HG03342 (cell line): ENCODE results near the gene MRC1.

Experiments used
- ATAC-seq: cut with Tn5 transposase; IDR thresholded peaks from one replicate; pipeline ENCODE4 v1.9.1; 2021; ENCODE audit warnings: mild to moderate bottlenecking, moderate library complexity; ENCODE audit not compliant: unreplicated experiment

The MRC1 gene

DNA sequence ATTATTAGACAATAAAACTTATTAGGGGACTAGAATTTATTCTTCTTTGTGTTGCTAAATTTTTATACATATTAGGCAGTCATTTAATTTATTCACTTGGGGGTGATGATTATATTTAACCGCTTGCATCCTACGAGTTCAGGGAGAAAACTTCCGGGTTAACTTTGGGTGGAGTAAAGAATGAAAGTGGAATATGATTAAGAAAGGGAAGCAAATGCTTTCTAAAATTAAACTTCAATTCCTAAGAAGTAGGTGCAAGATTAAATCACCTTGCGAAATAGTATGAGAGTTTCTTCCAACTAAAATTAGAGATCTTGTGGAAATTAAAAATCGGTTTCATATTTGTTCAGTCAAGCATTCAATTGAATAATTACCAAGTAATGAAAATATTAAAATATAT lies 33.5 kb downstream of the MRC1 start:
- no peak for ATAC-seq

DNA sequence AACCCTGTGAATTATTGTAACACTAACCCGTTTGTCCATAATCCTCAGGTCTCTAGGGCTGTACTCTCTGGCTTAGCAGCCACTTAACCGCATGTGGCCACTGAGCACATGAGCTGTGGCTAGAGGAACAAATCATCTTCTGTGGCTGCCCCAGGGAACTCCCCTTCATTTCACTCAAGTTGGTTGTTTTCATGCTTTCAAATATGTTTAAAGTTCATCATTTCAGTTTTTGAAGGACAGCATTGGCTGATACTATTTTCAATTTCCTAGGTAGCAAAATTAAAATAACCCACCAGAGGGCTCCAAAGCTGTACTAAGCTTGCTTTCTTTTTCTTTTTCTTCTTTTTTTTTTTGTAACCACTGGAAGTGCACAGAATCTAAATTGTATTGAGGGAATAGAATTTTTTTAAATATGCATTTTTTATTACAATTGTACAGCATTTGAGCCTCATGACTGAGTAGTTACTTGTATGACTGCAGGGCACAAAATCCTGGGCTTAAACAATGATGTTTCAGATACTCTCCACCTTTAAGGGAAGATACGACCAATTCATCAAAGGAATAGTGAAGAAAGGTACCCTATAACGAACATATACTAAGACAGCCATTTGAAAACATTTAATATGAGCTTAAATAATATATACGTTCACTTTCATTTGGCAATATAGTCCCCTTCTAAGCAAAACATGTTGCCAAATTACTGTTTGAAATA lies 38.6 kb downstream of the MRC1 start:
- ATAC-seq: no peak

DNA sequence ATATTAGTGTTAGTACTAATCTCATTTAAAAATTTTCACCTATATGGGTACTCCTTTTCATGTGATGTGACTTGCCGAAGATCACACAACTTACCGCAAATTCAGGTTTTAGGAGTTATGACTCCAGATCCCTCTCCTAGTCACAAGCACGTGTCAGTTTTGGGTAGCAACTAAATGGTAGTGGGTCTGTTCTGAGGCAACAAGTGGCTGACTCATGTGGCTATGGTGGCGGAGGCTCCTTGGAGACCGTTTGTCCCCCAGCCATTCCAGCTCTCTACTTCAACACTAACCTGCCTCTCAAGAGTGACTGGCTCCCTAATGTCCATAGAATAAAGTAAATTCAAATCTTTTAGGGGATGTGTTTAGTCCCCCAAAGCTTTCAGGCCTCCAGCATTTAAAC lies 39.5 kb downstream of the MRC1 start:
- ATAC-seq: no peak

DNA sequence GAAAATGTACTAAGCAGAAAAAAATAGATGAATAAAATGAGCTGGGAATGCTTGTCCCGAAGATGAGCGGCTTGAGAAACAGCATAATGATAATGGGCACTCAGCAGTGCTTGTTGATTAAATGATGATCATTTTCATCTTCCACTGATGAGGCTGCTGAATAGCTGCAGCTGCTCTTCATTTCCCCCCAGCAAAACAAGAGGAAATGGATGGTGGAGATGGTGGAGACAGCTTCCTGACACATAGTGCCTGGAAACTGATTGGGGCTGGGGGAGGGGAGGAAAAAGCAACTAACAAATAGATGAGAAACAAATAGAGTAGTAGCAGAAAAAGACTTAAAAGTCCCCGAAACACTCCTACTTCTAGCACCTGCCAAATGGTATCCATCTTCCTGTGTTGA lies 41.4 kb downstream of the MRC1 start:
- no peak for ATAC-seq

DNA sequence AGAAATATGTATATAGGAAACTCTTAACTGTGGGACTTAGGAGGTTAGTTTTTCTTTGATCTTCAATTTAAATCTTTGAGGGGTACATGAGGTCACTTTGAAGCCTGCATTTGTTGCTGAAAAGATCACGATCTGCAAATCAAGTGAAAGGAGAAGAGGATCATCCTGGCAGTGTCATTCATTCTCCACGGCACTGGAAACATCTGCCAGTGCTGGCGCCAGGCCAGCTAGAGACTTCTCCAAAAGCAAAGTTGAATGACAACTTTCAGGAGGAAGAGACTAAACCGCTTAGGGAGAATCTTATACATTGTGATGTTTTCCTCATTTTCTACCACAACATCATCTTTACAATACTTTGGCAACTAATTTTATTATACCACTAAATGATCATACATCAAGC lies 42.5 kb downstream of the MRC1 start:
- ATAC-seq: no peak

DNA sequence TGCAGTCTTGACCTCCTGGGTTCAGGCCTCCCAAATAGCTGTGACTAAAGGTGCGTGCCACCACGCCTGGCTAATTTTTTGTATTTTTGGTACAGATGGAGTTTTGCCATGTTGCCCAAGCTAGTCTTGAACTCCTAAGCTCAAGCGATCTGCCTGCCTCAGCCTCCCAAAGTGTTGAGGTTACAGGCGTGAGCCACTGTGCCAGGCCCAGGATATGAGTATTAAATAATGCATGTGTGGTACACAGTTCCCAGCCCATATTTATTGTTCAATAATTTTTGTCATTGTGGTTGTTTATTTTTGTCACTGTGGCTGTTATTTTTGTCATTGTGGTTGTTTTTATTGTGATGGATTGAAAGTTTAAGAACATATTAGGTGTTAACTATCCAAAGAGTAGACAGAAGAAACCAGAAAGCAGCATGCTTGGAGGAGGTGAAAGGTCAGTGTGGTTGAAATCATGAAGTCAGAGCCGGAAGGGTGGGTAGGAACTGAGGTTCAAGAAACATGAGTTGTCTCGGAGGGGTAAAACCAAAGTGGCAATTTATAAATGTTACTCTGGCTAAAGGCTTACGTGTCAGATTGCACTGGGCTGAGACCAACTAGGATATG lies 45.0 kb downstream of the MRC1 start:
- ATAC-seq: no peak

DNA sequence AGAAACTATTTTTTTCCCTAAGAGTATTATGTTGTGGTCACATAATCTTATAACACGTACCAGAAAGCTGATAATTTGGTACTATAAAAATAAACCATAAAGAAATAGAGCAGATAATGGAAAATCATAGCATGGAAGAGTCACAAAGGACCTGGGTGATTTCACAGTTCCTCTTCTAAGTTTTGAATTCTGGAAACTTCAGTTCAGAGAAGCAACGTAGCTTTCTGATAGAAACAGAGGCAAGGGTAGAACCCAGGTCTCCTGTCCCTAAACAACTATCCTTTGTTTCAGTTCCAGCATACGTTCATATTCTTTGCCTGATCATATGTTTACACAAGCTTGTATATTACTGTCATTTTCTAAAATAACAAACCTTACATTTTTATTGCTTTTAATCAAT lies 47.9 kb downstream of the MRC1 start:
- ATAC-seq: no peak

DNA sequence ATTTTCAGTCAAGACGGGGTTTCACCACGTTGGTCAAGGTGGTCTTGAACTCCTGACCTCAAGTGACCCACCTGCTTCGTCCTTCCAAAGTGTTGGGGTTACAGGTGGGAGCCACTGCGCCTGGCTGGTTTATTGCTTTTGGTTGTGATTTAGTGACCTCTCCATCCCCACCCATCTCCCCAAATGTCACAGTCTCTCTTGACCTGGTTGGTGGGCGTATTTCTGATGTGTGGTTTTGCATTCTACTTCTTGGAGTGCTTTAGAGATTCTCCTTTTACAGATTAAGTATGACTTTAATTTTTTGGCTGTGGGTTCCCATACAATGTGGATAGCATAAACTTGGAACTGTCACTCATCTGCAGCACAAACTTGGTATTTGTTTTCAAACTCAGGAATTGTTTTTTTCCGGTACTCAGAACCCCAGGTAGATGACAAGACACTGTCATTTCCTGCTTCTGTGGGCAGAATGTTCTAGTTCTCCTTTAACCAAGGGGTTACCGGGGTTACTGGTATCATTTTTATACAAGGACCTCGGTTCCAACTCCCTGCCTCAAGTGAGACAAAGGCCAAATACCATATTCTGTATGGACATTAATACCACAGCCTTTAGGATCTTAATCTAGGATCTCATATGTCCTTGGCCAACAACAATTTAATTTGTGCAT lies 50.5 kb downstream of the MRC1 start:
- no peak for ATAC-seq

DNA sequence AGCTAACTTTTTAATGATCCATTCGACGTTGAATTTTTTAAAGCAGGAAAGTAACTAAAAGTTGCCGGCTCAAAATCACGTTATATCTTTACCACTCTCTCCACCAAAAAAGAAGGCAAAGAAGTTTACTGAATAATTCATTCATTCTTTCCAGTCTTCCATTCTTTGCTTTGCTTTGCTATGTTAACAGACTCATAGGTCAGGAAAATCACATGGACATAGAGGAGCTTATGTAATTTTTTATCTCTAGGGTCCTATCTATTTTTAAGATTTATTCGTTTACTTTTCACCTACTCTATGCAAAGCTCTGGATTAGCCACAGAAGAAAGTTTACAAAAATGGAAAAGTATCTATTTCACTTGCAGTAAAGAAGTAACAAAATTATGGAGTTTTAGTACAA lies 52.6 kb downstream of the MRC1 start:
- ATAC-seq: no peak

DNA sequence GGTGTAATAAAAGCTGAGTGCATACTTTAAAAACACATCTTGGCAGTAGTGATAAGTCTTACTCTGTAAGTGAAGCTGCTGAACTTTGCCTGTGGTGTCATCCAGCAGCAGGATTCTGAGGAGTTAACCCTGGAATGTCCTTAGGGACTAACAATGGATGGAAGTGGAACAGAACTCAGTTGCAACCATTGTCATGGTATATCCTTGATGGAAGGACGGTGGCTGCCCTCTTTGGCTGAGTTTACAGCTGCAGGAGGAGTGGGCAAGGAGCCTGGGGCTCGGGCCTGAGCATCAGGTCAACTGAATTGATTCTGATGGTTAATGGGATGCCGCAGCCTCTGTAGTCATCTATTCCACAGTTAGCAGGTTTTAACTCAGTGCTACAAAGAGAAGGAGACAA lies 56.2 kb downstream of the MRC1 start:
- ATAC-seq: no peak

DNA sequence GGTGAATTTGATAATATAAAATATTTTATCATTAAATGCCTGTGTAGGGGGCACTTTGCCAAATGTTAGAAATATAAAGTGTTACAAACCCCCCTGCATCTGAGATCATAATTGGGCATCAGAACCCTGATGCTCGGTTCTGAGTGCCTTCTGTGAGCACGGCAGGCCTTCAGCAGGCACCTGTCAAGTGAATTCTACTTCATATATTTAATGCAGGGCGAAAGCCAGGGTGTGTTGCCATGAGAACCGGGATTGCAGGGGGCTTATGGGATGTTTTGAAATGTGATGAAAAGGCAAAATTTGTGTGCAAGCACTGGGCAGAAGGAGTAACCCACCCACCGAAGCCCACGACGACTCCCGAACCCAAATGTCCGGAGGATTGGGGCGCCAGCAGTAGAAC lies 57.2 kb downstream of the MRC1 start:
- ATAC-seq: no peak

DNA sequence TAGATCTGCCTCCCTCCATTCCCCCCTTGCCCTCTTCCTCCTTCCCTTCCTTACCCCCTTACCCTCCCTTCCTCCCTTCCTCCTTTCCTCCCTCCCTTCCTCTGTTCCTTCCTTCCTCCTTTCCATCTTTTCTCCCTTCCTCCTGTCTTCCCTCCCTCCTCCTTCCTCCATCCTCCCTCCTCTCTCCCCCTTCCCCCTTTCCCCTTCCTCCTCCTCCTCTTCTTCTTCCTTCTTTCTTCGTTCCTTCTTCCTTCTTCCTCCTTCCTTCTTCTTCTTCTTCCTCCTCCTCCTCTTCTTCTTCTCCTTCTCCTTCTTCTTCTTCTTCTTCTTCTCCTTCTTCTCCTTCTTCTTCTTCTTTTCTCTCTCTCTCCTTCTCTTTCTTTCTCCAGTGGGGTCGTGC lies 57.9 kb downstream of the MRC1 start:
- ATAC-seq: no peak

DNA sequence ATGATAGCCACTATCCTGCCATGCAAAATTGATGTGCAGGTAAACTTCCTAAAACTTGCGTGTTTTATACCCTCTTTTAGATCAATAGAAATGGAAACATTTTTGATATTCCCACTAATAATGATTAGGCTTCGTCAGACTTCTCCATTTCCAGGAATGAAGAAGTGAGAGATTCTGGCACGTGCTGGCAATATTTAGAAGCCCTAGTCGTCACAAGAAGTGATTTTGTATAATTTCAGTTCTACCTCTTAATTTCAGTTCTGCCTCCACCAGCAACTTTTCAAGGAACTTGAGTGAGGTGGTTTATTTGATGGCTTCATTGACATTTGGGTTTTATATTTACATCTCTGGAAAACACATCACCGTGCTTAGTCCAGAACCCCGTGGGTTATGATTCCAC lies 61.9 kb downstream of the MRC1 start:
- ATAC-seq: no peak

DNA sequence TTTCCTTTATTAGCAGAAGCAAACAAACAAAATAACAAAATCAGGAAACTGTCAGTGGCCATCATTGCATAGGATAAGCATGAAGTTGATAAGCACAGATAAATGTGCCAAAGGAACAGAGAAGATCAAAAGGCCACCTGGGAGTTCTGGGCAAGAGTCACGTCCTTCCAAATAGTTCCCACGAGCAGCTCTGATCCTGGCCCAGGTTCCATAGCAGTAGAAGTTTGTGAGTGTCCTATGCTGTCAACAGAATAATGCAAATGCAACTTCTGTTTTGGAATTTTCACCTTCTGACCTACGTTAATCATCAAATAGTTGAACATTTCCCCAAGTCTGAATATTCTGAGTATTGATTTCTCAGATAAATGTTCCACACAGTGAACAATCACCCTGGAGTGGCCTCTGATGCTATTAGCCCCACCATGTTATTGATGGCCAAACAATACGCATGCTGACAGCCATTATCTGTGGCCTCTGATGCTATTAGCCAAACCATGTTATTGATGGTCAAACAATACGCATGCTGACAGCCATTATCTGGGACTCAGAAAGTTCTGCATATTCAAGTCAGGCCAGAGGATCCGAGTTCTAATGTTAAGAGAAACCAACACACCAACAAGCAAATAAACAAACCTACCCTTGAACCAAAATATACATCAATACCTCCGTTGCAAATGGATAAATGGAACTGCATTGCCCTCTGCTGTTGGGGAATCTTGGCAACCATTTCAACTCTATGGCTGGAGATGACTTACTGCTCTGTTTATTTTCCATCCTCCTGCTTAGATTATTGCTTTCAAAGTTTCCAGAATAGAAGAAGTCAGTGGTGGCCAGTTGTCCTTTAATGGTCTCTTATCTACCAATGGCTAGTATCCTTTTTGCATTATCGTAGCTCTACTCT lies 63.3 kb downstream of the MRC1 start:
- ATAC-seq: no peak

DNA sequence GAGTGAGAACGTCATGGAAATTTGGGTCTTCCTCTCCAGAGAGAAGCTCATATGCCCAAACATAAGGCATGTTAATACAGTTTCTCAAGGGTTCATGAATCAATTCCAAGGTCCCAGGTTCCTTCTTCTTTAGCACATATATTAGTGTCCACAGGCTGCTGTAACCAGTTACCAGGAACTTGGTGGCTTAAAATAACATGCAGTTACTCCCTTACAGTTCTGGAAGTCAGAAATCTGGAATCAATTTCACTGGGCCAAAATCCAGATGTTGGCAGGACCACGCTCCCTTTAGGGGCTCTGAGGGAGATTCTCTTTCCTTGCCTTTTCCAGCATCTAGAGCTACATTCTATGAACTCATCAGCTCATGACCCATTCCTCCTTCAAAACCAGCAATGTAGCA lies 64.8 kb downstream of the MRC1 start:
- ATAC-seq: no peak

DNA sequence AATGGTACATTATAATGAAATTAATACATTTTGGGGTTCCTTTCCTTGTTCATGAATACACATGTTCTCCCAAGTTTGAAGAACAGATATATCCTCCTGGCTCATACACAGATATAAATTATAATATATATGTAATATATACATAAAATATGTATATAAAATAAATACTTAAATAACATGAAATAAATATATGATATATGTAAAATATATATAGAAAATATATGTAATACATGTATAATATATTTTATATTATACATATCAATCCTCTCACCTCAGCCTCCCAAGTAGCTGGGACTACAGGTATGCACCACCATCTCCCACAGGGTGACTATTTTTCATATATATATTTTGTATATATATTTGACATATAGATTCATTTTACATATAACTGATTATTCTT lies 68.0 kb downstream of the MRC1 start:
- no peak for ATAC-seq

DNA sequence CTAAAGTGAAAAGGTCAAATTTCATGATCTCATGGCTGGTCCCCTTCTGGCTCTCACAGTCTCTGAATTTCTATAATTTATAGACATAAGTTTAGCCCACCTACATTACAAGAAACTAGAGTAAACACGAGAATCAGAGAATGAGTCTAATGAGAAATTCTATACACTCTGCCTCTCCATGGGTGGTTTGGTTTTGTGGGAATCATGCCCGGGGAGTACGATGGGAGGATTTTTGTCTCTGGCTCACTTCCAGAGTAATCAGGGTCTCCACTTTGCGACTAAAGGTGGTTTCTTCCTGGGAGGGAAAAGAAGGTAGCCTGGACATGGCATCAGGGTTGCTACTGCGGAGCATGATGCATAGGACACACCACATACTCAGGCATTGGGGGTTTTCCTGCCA lies 69.7 kb downstream of the MRC1 start:
- ATAC-seq: no peak

DNA sequence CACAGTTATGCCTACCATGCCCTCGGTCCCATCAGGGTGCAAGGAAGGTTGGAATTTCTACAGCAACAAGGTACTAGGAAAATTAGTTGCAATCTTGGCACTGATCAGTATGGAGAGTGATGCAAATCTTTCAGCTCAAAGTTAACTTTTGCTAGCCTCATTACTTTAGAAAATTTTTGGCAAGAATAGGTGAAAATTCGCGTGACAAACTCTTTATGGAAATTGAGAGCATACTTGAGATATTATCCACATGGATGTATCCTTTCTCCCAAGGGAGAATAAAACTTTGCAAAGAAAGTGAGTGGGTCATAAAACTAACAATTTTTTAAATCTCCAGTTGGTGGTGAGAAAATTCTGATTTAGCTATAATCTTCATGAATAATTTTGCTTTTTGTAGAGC lies 71.5 kb downstream of the MRC1 start:
- no peak for ATAC-seq

DNA sequence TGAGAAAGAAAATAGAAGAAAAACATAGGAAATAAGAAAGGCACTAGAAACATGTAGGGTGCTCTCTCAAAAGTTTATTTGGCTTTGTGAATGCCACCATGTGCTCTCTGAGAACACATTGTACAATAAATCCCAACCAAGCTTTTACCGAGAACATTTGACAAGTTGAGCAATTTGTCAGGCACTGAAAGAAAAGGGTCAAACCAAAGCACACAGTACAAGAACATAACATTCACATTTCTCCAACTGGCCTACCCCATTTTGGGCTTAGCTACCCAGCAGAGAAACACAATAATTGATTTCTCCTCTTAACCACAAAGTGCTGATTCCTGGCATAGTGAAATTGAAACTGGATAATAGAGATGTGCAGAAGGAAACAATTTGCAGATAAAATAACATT lies 73.4 kb downstream of the MRC1 start:
- no peak for ATAC-seq

DNA sequence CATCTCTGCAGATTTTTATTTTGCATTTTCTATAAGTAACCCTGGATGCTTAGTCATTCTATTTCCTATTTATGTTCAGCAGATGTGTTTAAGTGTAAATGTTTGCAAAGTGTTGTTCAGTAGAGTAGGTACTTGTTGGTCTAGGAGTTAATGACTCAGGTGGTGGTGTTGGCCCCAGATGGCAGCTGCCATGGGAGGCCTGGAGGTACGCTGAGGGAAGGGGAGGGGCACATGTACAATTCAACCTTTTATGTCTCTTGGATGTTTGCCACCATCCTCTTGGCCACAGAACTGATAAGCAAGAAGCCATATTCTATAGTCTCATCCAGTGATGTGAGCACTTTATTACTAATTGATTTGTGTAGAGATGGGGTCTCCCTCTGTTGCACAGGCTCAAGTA lies 74.5 kb downstream of the MRC1 start:
- ATAC-seq: no peak

DNA sequence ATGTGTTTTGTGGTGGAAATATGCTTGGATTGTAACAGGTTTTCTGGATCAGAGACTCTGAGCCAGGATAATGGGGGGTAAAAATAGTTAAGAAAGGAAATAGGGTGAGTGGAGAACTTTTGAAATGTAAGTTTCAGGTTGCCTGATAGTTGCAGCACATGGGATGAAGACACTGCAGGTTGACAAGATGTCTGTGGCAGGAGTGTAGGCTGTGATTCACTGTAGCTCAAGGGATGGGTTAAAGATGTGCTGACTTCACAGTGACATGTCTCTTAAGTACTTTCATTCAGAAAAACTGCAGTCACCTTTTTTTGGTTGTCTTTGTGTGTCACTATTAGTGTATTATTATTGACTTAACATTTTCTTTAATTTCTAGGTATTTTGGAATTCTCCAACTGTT lies 79.0 kb downstream of the MRC1 start:
- ATAC-seq: no peak

DNA sequence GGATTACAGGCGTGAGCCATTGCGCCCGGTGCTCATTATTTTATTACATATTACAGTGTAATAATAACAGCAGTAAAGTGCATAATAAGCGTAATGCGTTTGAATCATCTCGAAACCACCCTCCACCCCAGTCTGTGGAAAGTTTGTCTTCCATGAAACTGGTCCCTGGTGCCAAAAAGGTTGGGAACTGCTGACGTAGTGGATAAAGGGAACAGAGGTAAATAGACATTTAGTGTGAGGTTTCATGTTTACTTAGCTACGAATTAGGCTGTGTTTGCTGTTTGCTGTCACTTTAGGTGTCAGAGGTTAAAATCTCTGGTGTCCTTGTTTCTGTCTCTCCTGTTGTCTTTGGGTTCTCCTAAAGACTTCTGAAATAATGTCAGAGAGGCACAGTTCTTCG lies 82.3 kb downstream of the MRC1 start:
- ATAC-seq: no peak
